HG02938 (cell line): ENCODE data around the gene MAGI1.

Experiments used
- ATAC-seq: cut with Tn5 transposase; IDR thresholded peaks from one replicate; pipeline ENCODE4 v1.9.1; 2021; ENCODE audit warnings: mild to moderate bottlenecking, moderate library complexity; ENCODE audit not compliant: unreplicated experiment

MAGI1 gene

GRCh38 chr3:65650247-65650646 is 388.5 kb downstream of the MAGI1 start:
- ATAC-seq, result no peak

DNA sequence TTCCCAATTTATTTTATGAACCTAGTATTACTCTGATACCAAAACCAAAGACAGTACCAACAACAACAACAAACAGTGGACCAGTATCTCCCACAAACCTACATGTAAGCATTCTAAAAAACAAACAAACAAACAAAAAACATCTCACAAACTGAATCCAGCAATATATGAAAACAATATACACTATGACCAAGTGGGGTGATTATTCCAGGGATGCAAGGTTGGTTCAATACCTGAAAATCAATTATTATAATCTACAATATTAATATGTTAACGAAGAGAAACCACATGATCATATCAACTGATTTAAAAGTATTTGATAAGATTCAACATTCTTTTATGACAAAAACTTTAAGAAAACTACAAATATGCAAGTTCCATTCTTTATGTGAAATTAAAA is 391.3 kb downstream of the MAGI1 start:
- ATAC-seq, result no peak

GRCh38 chr3:65642883-65643282 is 395.8 kb downstream of the MAGI1 start:
- ATAC-seq, result no peak

DNA sequence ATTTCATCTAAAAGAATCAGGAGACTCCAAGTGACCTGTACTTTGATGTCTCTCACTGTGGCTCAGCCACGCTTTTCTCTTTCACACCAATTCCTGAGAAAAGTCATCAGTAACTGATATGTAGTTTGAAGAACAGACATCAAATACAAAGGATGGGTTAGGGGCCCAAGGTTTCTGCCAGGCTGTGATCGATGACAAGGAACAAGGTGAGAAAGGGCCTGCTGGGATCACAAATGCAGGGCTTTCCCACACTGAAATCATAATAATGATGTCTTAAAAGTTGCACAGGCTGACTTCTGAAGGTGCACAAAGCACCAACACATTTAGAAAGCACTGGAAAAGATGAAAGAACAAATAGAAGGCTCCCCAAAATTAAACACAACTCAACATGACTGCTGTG is 396.9 kb downstream of the MAGI1 start:
- no peak for ATAC-seq

- no peak for ATAC-seq
Measured at GRCh38 chr3:65641045-65641444, 397.7 kb downstream of the MAGI1 start.

DNA sequence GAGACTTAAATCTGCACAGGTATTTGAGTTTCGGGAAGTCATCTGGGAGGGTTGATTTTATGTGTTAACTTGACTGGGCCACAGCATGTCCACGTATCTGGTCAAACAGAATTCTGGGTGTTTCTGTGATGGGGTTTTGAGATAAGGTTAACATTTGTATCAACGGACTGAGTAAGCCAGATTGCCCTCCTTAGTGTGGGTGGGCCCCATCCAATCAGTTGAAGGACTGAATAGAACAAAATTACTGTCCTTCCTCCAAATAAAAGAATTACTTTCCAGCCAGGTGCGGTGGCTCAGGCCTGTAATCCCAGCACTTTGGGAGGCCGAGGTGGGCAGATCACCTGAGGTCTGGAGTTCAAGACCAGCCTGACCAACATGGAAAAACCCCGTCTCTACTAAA is 399.3 kb downstream of the MAGI1 start:
- ATAC-seq, result no peak

- no peak for ATAC-seq
Measured at GRCh38 chr3:65638301-65638700, 400.4 kb downstream of the MAGI1 start.

- no peak for ATAC-seq
Measured at GRCh38 chr3:65636326-65636725, 402.4 kb downstream of the MAGI1 start.

DNA sequence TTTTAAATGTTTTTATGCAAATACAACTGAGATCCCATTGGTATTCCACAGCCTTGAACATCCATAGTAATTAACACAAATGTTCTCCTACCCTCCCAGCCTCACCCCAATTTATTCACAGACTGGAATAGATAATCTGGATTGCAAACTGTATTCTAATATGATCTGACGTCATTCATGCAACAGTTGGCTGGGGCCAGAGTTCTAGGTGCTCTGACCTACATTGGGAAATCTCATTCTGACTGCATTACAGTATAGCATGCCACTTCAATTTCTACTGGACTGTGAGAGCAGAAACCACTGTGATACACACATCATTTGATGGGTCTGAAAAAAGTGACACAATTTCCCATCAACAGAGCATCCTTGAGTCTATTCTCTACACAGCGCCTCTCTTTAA is 403.1 kb downstream of the MAGI1 start:
- no peak for ATAC-seq

GRCh38 chr3:65633018-65633638 is 405.6 kb downstream of the MAGI1 start:
- no peak for ATAC-seq

DNA sequence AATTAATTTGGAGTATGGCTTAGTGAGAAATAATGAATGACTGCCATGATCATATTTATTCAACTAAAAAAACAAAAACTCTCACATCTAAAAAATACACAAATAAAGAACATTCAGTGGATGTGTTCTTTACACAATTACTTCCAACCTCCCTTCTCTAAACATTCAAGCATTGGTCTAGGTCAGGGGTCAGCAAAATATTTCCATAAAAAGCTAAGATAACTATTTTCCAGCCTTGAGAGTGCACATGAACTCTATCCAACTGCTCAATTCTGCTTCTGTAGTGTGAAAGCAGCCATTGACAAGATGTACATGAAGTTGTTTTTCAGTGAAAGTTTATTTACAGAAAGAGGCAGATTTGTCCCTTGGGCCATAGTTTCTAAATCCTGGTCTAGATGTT is 406.3 kb downstream of the MAGI1 start:
- ATAC-seq, result no peak

DNA sequence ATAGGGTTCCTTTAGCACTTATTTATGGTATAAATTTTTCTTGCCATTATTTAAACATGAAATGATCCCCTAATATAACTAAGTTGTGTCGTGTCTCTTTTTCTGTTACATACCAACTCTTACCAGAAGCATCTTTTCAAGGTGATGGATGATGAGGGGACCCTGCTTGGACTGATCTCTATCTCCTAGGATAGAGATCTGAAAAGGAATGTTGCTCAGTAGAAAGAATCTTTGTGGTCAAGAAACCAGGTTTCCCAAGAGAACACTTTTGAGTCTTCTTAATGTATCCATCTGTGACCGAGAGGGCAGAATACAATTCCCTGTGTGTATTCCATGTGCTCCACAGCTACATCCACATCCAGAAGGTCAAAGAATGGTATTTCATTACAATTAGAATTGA is 409.7 kb downstream of the MAGI1 start:
- ATAC-seq, result no peak

- no peak for ATAC-seq
Measured at GRCh38 chr3:65627062-65627461, 411.7 kb downstream of the MAGI1 start.

DNA sequence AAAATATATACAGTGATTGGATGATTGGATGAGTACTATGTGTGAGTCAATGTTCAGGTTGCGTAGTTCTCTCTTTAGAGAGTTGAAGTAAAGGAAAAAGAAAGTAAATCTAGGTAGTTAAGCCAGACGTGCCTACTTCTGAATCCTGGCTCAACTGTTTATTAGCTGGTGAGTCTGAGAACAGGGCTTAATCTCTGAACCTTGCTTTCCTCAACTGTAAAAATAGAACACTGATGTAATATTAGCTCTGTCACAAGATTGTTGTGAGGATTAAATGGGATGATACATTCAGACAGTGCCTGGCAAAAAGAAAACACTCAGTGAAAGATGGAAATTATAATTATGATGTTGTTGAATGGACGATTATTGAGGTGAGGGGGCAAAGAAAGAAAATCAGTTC is 413.4 kb downstream of the MAGI1 start:
- ATAC-seq, result no peak

DNA sequence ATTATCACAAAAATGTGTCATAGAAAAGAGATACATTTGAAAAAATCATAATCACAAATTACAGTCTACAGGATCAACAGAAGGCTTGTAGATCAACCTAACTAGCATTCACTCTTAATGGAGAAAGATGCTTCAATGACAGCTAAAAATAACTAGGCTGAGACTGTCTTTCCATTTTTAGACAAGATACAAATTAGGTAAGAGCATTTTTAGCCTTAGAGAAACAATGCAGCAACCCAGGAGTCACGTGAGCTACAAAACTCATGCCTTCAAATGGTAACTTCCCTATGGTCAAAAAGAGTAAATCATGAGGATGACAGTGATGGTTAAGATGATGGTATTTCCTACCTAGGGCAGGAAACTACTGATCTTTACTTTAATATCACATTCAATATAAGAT is 415.4 kb downstream of the MAGI1 start:
- ATAC-seq, result no peak

GRCh38 chr3:65619888-65620287 is 418.8 kb downstream of the MAGI1 start:
- no peak for ATAC-seq

DNA sequence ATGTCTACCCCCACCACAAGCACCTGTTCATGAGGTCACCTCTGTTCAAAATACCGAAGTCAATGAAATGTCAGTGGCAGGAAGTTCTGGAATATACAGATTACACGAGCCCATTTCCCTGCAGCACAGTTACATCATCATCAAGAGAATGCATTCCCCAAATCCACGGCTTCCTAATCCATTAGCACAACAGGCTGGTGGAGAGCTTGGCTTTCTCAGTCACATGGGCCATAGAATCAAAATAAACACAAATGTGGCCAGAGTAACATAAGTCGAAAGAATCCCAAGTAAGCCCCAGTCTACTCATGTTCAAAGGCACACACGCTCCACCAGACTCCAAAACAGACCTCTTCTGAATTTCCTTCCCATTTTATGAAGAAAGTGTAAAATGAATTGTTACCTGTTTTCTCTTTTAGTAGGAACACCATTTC is 419.3 kb downstream of the MAGI1 start:
- ATAC-seq, result no peak

- ATAC-seq, result no peak
Measured at GRCh38 chr3:65618599-65618998, 420.1 kb downstream of the MAGI1 start.

- no peak for ATAC-seq
Measured at GRCh38 chr3:65617787-65618186, 420.9 kb downstream of the MAGI1 start.

DNA sequence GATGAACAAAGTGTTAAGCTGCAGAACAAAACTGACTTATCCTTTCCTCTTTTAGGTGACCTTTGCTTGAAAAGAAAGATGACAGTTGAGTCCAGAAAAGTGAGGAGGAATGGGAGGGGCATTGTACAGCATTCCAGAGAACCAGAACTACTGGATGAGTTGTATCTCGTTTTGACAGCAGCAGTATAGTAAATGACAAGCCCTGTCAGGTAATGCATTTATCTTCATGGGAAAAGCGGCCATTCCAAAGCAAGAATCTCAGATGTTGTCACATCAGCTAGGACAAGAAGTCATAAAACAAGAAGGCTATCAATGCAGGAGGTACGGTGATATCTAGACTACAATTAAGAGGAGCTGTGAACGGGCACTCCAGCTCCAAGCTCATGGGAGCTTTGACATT is 421.5 kb downstream of the MAGI1 start:
- no peak for ATAC-seq

GRCh38 chr3:65616563-65616962 is 422.2 kb downstream of the MAGI1 start:
- ATAC-seq, result no peak

GRCh38 chr3:65615329-65615728 is 423.4 kb downstream of the MAGI1 start:
- no peak for ATAC-seq

GRCh38 chr3:65614585-65614984 is 424.1 kb downstream of the MAGI1 start:
- ATAC-seq, result no peak
